Measurements from ENCODE around the gene GAS6.

DNA sequence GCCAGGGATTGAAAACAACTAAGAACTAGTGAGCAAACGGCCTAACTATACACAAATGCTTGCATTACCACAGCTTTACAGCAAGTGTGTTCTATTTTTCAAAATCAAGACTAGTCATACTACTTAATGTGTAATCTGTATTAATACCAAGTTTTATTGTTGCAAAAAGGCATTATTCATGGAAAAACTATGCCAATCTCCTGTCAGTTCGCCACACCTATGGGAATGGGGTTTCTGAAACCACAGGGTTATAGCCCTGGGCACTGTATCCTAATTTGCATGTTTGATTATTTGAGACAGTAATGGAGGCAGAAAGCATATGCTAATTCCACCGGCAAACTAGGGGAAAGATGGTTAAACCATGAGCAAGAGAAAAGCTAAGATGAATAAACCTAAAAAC lies 14.3 kb downstream of the GAS6 start:
- TF ChIP-seq, protein P1, sequence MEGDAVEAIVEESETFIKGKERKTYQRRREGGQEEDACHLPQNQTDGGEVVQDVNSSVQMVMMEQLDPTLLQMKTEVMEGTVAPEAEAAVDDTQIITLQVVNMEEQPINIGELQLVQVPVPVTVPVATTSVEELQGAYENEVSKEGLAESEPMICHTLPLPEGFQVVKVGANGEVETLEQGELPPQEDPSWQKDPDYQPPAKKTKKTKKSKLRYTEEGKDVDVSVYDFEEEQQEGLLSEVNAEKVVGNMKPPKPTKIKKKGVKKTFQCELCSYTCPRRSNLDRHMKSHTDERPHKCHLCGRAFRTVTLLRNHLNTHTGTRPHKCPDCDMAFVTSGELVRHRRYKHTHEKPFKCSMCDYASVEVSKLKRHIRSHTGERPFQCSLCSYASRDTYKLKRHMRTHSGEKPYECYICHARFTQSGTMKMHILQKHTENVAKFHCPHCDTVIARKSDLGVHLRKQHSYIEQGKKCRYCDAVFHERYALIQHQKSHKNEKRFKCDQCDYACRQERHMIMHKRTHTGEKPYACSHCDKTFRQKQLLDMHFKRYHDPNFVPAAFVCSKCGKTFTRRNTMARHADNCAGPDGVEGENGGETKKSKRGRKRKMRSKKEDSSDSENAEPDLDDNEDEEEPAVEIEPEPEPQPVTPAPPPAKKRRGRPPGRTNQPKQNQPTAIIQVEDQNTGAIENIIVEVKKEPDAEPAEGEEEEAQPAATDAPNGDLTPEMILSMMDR (conservative IDR thresholded peaks at IDR 0.05; ENCODE audit: low read depth, low read length): no peak
- no peak for TF ChIP-seq EZH2 (IDR thresholded peaks at IDR 0.05; ENCODE audit: low read length, unreplicated experiment)
